HepG2 (cell line): Measurements from ENCODE around the gene RBBP8NL. TPM values are rescaled to one million over a fixed set of nuclear protein-coding genes. Genes with fewer than 3 reads are reported as not detected.
A peak's percentile ranks its signal among the peaks of the same experiment; 100 is the strongest.

Source experiments
- AKAP8 ChIP-seq: sonication (generic); formaldehyde crosslinking; IDR thresholded peaks from 2 replicates; pipeline ENCODE4 v1.5.1; 2020; ENCODE audit warnings: mild to moderate bottlenecking, missing genetic modification reagents
- ARHGAP35 ChIP-seq: sonication (generic); formaldehyde crosslinking; IDR thresholded peaks from 2 replicates; pipeline ENCODE4 v1.9.0; 2022; ENCODE audit warnings: mild to moderate bottlenecking, inconsistent platforms, moderate library complexity, missing genetic modification reagents, borderline replicate concordance
- E2F1 ChIP-seq: sonication (generic); formaldehyde crosslinking; IDR thresholded peaks from 2 replicates; pipeline ENCODE4 v1.5.0; 2020; ENCODE audit warnings: missing genetic modification reagents
- GATA4 ChIP-seq: sonication (generic); IDR thresholded peaks from 2 replicates; pipeline ENCODE4 v1.6.1; 2016; ENCODE audit warnings: antibody characterized with exemption, low read depth, borderline replicate concordance
- HINFP ChIP-seq: sonication (generic); formaldehyde crosslinking; IDR thresholded peaks from 2 replicates; pipeline ENCODE4 v1.4.0; 2020; ENCODE audit warnings: low read depth, mild to moderate bottlenecking, missing genetic modification reagents
- KAT2B ChIP-seq: fragments of 150-350 bp; IDR thresholded peaks from 2 replicates; pipeline ENCODE4 v1.6.1; 2014; ENCODE audit warnings: low read depth, low read length, borderline replicate concordance
- NFYB ChIP-seq: sonication (generic); formaldehyde crosslinking; IDR thresholded peaks from 2 replicates; pipeline ENCODE4 v1.4.0; 2020; ENCODE audit warnings: missing genetic modification reagents
- NFYC ChIP-seq: IDR thresholded peaks from 2 replicates; pipeline ENCODE4 v1.6.1; 2016; ENCODE audit warnings: missing genetic modification reagents, missing compliant biosample characterization
- SP1 ChIP-seq, 2 experiments: fragments of 450-650 bp in 1 of 2; sonication (generic) in 1 of 2; formaldehyde crosslinking in 1 of 2; IDR thresholded peaks; 2 replicates each; pipeline versions ENCODE4 v1.4.0 to v1.6.1; 2016 to 2020; ENCODE audit warnings: missing genetic modification reagents in 1 of 2
- TFE3 ChIP-seq: IDR thresholded peaks from 2 replicates; pipeline ENCODE4 v1.6.1; 2016
- ZBTB33 ChIP-seq: sonication (generic); formaldehyde crosslinking; IDR thresholded peaks from 2 replicates; pipeline ENCODE4 v1.4.0; 2020; ENCODE audit warnings: missing genetic modification reagents
- ZNF138 ChIP-seq: sonication (generic); formaldehyde crosslinking; IDR thresholded peaks from 2 replicates; pipeline ENCODE4 v1.5.0; 2020; ENCODE audit warnings: mild to moderate bottlenecking, low read depth, missing genetic modification reagents
- ZNF564 ChIP-seq: sonication (generic); formaldehyde crosslinking; IDR thresholded peaks from 2 replicates; pipeline ENCODE4 v1.8.1; 2023; ENCODE audit warnings: mild to moderate bottlenecking, missing genetic modification reagents
- ZNF678 ChIP-seq: sonication (generic); formaldehyde crosslinking; IDR thresholded peaks from 2 replicates; pipeline ENCODE4 v1.4.0; 2020; ENCODE audit warnings: mild to moderate bottlenecking, missing genetic modification reagents
- ZNF704 ChIP-seq: sonication (generic); formaldehyde crosslinking; IDR thresholded peaks from 2 replicates; pipeline ENCODE4 v1.8.1; 2023; ENCODE audit warnings: mild to moderate bottlenecking, inconsistent platforms, moderate library complexity, missing genetic modification reagents, borderline replicate concordance
- ZNF749 ChIP-seq: sonication (generic); formaldehyde crosslinking; IDR thresholded peaks from 2 replicates; pipeline ENCODE4 v1.8.0; 2022; ENCODE audit warnings: mild to moderate bottlenecking, missing genetic modification reagents, moderate library complexity, borderline replicate concordance
- ZSCAN5A ChIP-seq: sonication (generic); formaldehyde crosslinking; IDR thresholded peaks from 2 replicates; pipeline ENCODE4 v1.8.0; 2022; ENCODE audit warnings: mild to moderate bottlenecking, missing genetic modification reagents, borderline replicate concordance
- polyA plus RNA-seq, 8 experiments: library from polyadenylated mRNA; depleted of rRNA in 3 of 8; stranded (reverse) in 7 of 8; unstranded in 1 of 8; fragments of >200 nt; fragmentation: Illumina TruSeq in 4 of 8; extraction: Trizol in 4 of 8; gene quantifications; 2 replicates each; pipeline versions ENCODE4 v1.2.1 to v1.2.3, GENCODE V29; 2011 to 2016; ENCODE audit warnings: low read depth in 4 of 8, missing spikeins in 1 of 8, mixed read lengths in 1 of 8; ENCODE audit not compliant: insufficient read depth in 1 of 8
- total RNA-seq, 5 experiments: library from RNA; depleted of rRNA; stranded (reverse); fragments of >200 nt; fragmentation: Illumina TruSeq; extraction: Trizol; gene quantifications; 2 replicates each; pipeline ENCODE4 v1.2.3, GENCODE V29; 2016; ENCODE audit warnings: low read depth in 1 of 5

RBBP8NL gene
- total and polyA plus RNA-seq, 2 of the 13 experiments (the other 11 are each of a cell fraction or from before 2014, with no cell fraction given): 0.69 to 0.86 TPM

GRCh38 chr20:62405108-62405980 lies 22.0 kb downstream of the RBBP8NL start (continued):
- TF ChIP-seq NFYC (CRISPR knock-in tag) (peak; percentile 30; the same call in 1 of the 2 replicates), ZBTB33 (peak; percentile 99), ZNF749 (CRISPR knock-in tag) (no peak), TFE3 (CRISPR knock-in tag) (0 out of 2 replicates have a peak, but pooled peaks have one; percentile 29), HINFP (no peak), E2F1 (no peak), AKAP8 (CRISPR knock-in tag) (0 out of 2 replicates have a peak, but pooled peaks have one; percentile 59), NFYB (no peak), ZNF138 (no peak), ZSCAN5A (no peak), ZNF564 (no peak), ARHGAP35 (CRISPR knock-in tag) (peak; percentile 54; the same call in 1 of the 2 replicates), ZNF704 (0 out of 2 replicates have a peak, but pooled peaks have one; percentile 38), ZNF678 (0 out of 2 replicates have a peak, but pooled peaks have one; percentile 25), SP1 (IDR thresholded peaks at IDR 0.05) (no peak), SP1 (CRISPR knock-in tag; IDR thresholded peaks at IDR 0.05) (peak; percentile 46; the same call in 1 of the 2 replicates), KAT2B (no peak), GATA4 (no peak)
